ENCODE results near the gene GNB1L. TPM values are rescaled to one million over a fixed set of nuclear protein-coding genes. Genes with fewer than 3 reads are reported as not detected.

The GNB1L gene
- total and polyA plus RNA-seq, 2 of the 13 experiments (the other 11 are each of a cell fraction or from before 2014, with no cell fraction given): 2.5 to 7.4 TPM

DNA sequence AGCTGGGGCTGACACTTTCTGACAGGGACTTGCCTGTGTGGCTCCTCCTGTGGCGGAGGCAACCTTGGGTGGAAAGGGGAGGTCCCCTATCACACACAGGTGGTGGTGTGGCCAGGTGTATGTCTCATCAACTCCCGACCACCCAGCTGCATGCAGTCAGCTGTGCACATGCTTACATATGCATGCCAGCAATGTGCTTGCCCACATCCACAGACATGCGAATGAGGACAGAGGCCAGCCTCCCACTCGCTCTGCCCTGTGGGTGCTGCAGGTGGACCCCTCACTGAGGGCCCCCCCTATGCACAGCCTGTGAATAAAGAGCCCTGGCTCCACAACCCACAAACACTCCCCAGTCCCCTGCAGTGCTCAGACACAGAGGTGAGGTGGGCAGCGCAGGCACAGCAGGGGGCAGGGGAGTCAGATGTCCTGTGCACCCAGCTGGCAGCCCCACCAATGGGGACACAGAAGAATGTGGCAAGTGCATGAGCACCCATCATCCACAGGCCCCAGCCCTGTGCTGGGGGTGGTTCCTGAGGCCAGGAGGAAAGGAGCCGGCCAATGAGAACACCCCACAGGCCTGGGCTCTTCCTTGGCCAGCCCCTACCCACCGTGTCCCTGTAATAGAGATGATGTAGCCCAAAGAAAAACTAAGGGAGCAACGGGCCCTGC lies 9.5 kb downstream of the GNB1L start:
- intact Hi-C loops (cut with micrococcal nuclease; ENCODE audit: unreplicated experiment): no loop called here
- no peak overlapping the region for H3K4me3 ChIP-seq (replicated peaks in 1 of 3; ENCODE audit: insufficient read depth in 1 of 3, low read depth in 2 of 3, low read length in 3 of 3)
- no peak overlapping the region for H3K27ac ChIP-seq (ENCODE audit: extremely low read length, insufficient read depth, low read length)
- ChIA-PET CTCF (ENCODE audit: low intra/inter-chr PET ratio, low total read pairs) (no interaction called here), POLR2A (no interaction called here)
- in situ Hi-C loops (cut with HindIII; ENCODE audit: extremely low pct_ligation_motif_present, low pct_unique_long_range_greater_than_20kb): no loop called here
- H3K9ac ChIP-seq (ENCODE audit: insufficient read depth, low read depth, low read length): no peak overlapping the region
- H3K79me2 ChIP-seq (ENCODE audit: insufficient read depth, low read length): peaks cover 3% of the 10 kb centered on the region
- no peaks in the 10 kb centered on the region for H3K9me3 ChIP-seq (ENCODE audit: low read length)
- H3K36me3 ChIP-seq (replicated peaks in 1 of 2; ENCODE audit: control insufficient read depth in 1 of 2, insufficient read depth in 2 of 2, low read length in 2 of 2): peaks cover 0 to 2% of the 10 kb centered on the region in 2 experiments; a peak in 1 of 5 replicates
- H3K27me3 ChIP-seq (ENCODE audit: control insufficient read depth in 1 of 2, insufficient read depth in 2 of 2, low read length in 2 of 2): no peaks in the 10 kb centered on the region
- no peaks in the 10 kb centered on the region for H4K20me1 ChIP-seq (ENCODE audit: insufficient read depth, low read length)
- ATAC-seq: no peak; the same call in 1 of the 3 replicates
- 90% methylated on average over 4 of the region's 8 CpGs for whole genome bisulfite sequencing (ENCODE audit: low lambda C conversion rate)
- no peak overlapping the region for H3K4me2 ChIP-seq (ENCODE audit: low read depth, low read length)
- BruUV-seq (replicated peaks): no TSS peak
- DNase-seq (ENCODE audit: low spot score): no peak
- FAIRE-seq: no peak
- H3K4me1 ChIP-seq (ENCODE audit: insufficient read depth, low read length): peaks cover 45% of the 10 kb centered on the region
- H2AFZ ChIP-seq (ENCODE audit: low read length): no peak overlapping the region
- TF ChIP-seq POLR2G (IDR thresholded peaks at IDR 0.05; ENCODE audit: low read depth, low read length) (0 out of 2 replicates have a peak, but pooled peaks have one; percentile 2), AGO2 (optimal IDR thresholded peaks at IDR 0.05; ENCODE audit: low read depth, low read length) (peak; percentile 79), SRSF4 (IDR thresholded peaks at IDR 0.05; ENCODE audit: low read depth, low read length, poor library complexity, severe bottlenecking) (no peak)

- no peak overlapping the region for H3K27ac ChIP-seq (ENCODE audit: extremely low read length, insufficient read depth, low read length)
- no peaks in the 10 kb centered on the region for H3K36me3 ChIP-seq (replicated peaks in 1 of 2; ENCODE audit: control insufficient read depth in 1 of 2, insufficient read depth in 2 of 2, low read length in 2 of 2)
- no peak overlapping the region for H3K9ac ChIP-seq (ENCODE audit: insufficient read depth, low read depth, low read length)
- no peak overlapping the region for H3K4me2 ChIP-seq (ENCODE audit: low read depth, low read length)
- ChIA-PET POLR2A (no interaction called here), CTCF (ENCODE audit: low intra/inter-chr PET ratio, low total read pairs) (no interaction called here)
- no peaks in the 10 kb centered on the region for H4K20me1 ChIP-seq (ENCODE audit: insufficient read depth, low read length)
- no peaks in the 10 kb centered on the region for H3K27me3 ChIP-seq (ENCODE audit: control insufficient read depth in 1 of 2, insufficient read depth in 2 of 2, low read length in 2 of 2)
- intact Hi-C loops (cut with micrococcal nuclease; ENCODE audit: unreplicated experiment) (no loop called here), in situ Hi-C loops (cut with HindIII; ENCODE audit: extremely low pct_ligation_motif_present, low pct_unique_long_range_greater_than_20kb) (no loop called here)
- no peak overlapping the region for H2AFZ ChIP-seq (ENCODE audit: low read length)
- H3K79me2 ChIP-seq (ENCODE audit: insufficient read depth, low read length): no peaks in the 10 kb centered on the region
- 86% methylated on average over 4 of the region's 18 CpGs for WGBS (ENCODE audit: low lambda C conversion rate)
- no peak; the same call in 2 of the 3 replicates for ATAC-seq
- no peak for FAIRE-seq
- H3K4me1 ChIP-seq (ENCODE audit: insufficient read depth, low read length): peaks cover 44% of the 10 kb centered on the region
- H3K9me3 ChIP-seq (ENCODE audit: low read length): no peaks in the 10 kb centered on the region
- no peak for DNase-seq (ENCODE audit: low spot score)
- H3K4me3 ChIP-seq (replicated peaks in 1 of 3; ENCODE audit: insufficient read depth in 1 of 3, low read depth in 2 of 3, low read length in 3 of 3): no peak overlapping the region
- BruUV-seq (replicated peaks): no TSS peak
- 0 out of 4 replicates have a peak, but pooled peaks of 1 of the 2 experiments have one; percentile 17 for TF ChIP-seq POLR2A (IDR thresholded peaks at IDR 0.05; ENCODE audit: insufficient read depth in 1 of 2, low read depth in 2 of 2, low read length in 2 of 2)
- TF ChIP-seq ZNF333 (CRISPR knock-in tag; IDR thresholded peaks at IDR 0.05; ENCODE audit: borderline replicate concordance): no peak
These were observed 10.2 kb downstream of the GNB1L start for GRCh38 chr22:19844377-19845053.

All from HepG2 (cell line).